GM23338 (cell line): Measurements from ENCODE around the gene GALK1. TPM values are rescaled to one million over a fixed set of nuclear protein-coding genes. Genes with fewer than 3 reads are reported as not detected.

ENCODE experiments used
- ATAC-seq: fragments of 200-7000 bp; cut with Tn5 transposase; 3 replicates; pipeline ENCODE4 v1.9.1; 2020
- DNase-seq: peaks from one replicate; pipeline ENCODE4 v3.0.0-alpha.2; 2015; ENCODE audit warnings: low spot score
- H2AFZ ChIP-seq: fragments of 200-600 bp; sonication (generic); 2 replicates; pipeline ENCODE4 v1.8.0; 2016; ENCODE audit warnings: antibody characterized with exemption, mild to moderate bottlenecking, moderate library complexity
- H3F3A ChIP-seq: fragments of 200-600 bp; sonication (generic); replicated peaks from 2 replicates; pipeline ENCODE4 v1.8.0; 2017; ENCODE audit warnings: antibody characterized with exemption, mixed run types, low read depth
- H3K27ac ChIP-seq: fragments of 200-600 bp; sonication (generic); 2 replicates; pipeline ENCODE4 v1.6.1; 2016; ENCODE audit warnings: low read depth
- H3K27me3 ChIP-seq: fragments of 200-600 bp; sonication (generic); 2 replicates; pipeline ENCODE4 v1.8.0; 2016; ENCODE audit warnings: mild to moderate bottlenecking, mixed run types, moderate library complexity; ENCODE audit not compliant: insufficient read depth
- H3K36me3 ChIP-seq: fragments of 200-600 bp; sonication (generic); 2 replicates; pipeline ENCODE4 v1.8.0; 2016; ENCODE audit warnings: mild to moderate bottlenecking; ENCODE audit not compliant: insufficient read depth
- H3K4me1 ChIP-seq: fragments of 200-600 bp; sonication (generic); 2 replicates; pipeline ENCODE4 v1.8.0; 2016; ENCODE audit warnings: mild to moderate bottlenecking, moderate library complexity; ENCODE audit not compliant: insufficient read depth
- H3K4me2 ChIP-seq: fragments of 200-600 bp; sonication (generic); 2 replicates; pipeline ENCODE4 v1.7.1; 2017; ENCODE audit warnings: mixed run types
- H3K4me3 ChIP-seq: fragments of 200-600 bp; sonication (generic); 2 replicates; pipeline ENCODE4 v1.6.1; 2016; ENCODE audit warnings: mixed run types
- H3K79me2 ChIP-seq: fragments of 200-600 bp; sonication (generic); replicated peaks from 2 replicates; pipeline ENCODE4 v1.8.0; 2017; ENCODE audit warnings: mild to moderate bottlenecking; ENCODE audit not compliant: insufficient read depth
- H3K9me2 ChIP-seq: fragments of 200-600 bp; sonication (generic); 2 replicates; pipeline ENCODE4 v1.8.0; 2017; ENCODE audit not compliant: insufficient read depth
- H4K20me1 ChIP-seq: fragments of 200-600 bp; sonication (generic); replicated peaks from 2 replicates; pipeline ENCODE4 v1.8.0; 2017; ENCODE audit warnings: mild to moderate bottlenecking; ENCODE audit not compliant: insufficient read depth
- H3K27ac Mint-ChIP-seq: 2 replicates; pipeline ENCODE4 v1.8.0; 2020; ENCODE audit warnings: inconsistent platforms, mild to moderate bottlenecking, moderate library complexity, mixed read lengths
- H3K27me3 Mint-ChIP-seq: 3 replicates; pipeline ENCODE4 v1.8.0; 2022; ENCODE audit warnings: low read depth, mild to moderate bottlenecking, moderate library complexity, mixed read lengths, inconsistent platforms; ENCODE audit not compliant: insufficient read depth, poor library complexity
- H3K36me3 Mint-ChIP-seq: 3 replicates; pipeline ENCODE4 v1.8.0; 2021; ENCODE audit warnings: low read depth, mild to moderate bottlenecking, inconsistent platforms, moderate library complexity, mixed read lengths
- H3K4me1 Mint-ChIP-seq: 3 replicates; pipeline ENCODE4 v1.8.0; 2020; ENCODE audit warnings: mild to moderate bottlenecking, inconsistent platforms, mixed read lengths
- H3K4me3 Mint-ChIP-seq: 3 replicates; pipeline ENCODE4 v1.8.0; 2021; ENCODE audit warnings: moderate library complexity, mild to moderate bottlenecking, inconsistent platforms, mixed read lengths
- H3K9me3 Mint-ChIP-seq: 3 replicates; pipeline ENCODE4 v1.8.0; 2020; ENCODE audit warnings: moderate library complexity, mild to moderate bottlenecking, inconsistent platforms, mixed read lengths
- CREB1 ChIP-seq: fragments of 250-450 bp; sonication (Bioruptor Pico); IDR thresholded peaks from 2 replicates; pipeline ENCODE4 v1.5.0; 2020; ENCODE audit warnings: low read depth, mild to moderate bottlenecking, moderate library complexity
- EZH2 ChIP-seq: fragments of 200-600 bp; sonication (generic); IDR thresholded peaks from one replicate; pipeline ENCODE4 v1.8.0; 2017; ENCODE audit warnings: antibody characterized with exemption, mild to moderate bottlenecking, low read depth; ENCODE audit not compliant: unreplicated experiment
- EZH2phosphoT487 ChIP-seq: fragments of 200-600 bp; sonication (generic); IDR thresholded peaks from one replicate; pipeline ENCODE4 v1.8.1; 2018; ENCODE audit warnings: antibody characterized with exemption; ENCODE audit not compliant: unreplicated experiment
- POLR2AphosphoS5 ChIP-seq: IDR thresholded peaks from 2 replicates; pipeline ENCODE4 v1.6.1; 2016; ENCODE audit warnings: antibody characterized with exemption, low read depth
- STAT1 ChIP-seq: IDR thresholded peaks from one replicate; pipeline ENCODE4 v1.6.1; 2016; ENCODE audit warnings: antibody characterized with exemption; ENCODE audit not compliant: unreplicated experiment
- ZNF114 ChIP-seq: fragments of 250-450 bp; sonication (Bioruptor Pico); IDR thresholded peaks from 2 replicates; pipeline ENCODE4 v1.5.0; 2020; ENCODE audit warnings: mild to moderate bottlenecking, moderate library complexity
- polyA plus RNA-seq: library from polyadenylated mRNA; unstranded; fragments of >200 nt; fragmentation: Nextera tagmentation; extraction: Ambion mirVana; gene quantifications from 2 replicates; pipeline ENCODE4 v1.2.1, GENCODE V29; 2016
- total RNA-seq: library from RNA; depleted of rRNA; stranded (reverse); fragments of >200 nt; shearing (Covaris generic); gene quantifications from 2 replicates; pipeline ENCODE4 v1.2.3, GENCODE V29; 2014
- TF ChIP-seq, protein P1 (sequence below): fragments of 250-450 bp; sonication (Bioruptor Pico); IDR thresholded peaks from 2 replicates; pipeline ENCODE4 v1.5.0; 2020; ENCODE audit warnings: mild to moderate bottlenecking, moderate library complexity
- TF ChIP-seq, protein P2 (sequence below), 2 experiments: fragments of 200-600 bp in 1 of 2; sonication (generic) in 1 of 2; conservative IDR thresholded peaks; 2 replicates each; pipeline versions ENCODE4 v1.5.1 to v1.6.1; 2016 to 2017; ENCODE audit warnings: antibody characterized with exemption in 2 of 2, low read depth in 2 of 2, mild to moderate bottlenecking in 2 of 2, moderate library complexity in 1 of 2

GALK1 gene
- total and polyA plus RNA-seq, 2 experiments from 2014 or later, result 30.5 to 31.7 TPM

DNA sequence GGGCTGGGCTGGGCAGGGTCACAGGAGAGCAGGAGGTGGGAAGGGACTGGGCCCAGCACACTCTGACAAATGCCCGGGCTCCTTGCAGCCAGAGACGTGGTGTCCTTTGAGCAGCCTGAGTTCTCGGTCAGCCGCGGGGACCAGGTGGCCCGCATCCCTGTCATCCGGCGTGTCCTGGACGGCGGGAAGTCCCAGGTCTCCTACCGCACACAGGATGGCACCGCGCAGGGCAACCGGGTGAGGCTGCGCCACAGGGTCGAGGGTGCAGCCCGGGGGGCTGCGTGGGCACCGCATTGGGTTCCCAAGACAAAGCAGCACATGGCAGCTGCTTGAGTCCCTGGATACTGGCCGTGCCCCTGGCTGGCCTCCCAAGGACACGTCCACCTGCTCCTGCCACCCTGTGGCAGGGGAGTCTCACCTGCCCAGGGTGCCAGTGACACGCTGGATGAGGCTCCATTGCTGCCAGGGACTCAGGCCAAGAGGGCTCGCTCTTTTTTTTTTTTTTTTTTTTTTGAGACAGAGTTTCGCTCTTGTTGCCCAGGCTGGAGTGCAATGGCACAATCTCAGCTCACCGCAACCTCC is 21.3 kb downstream of the GALK1 start:
- Histone ChIP-seq H2AFZ (no peak overlapping the region), H3K9me2 (no peaks in the 10 kb centered on the region), H3K36me3 (no peaks in the 10 kb centered on the region), H3F3A (no peaks in the 10 kb centered on the region), H3K79me2 (no peaks in the 10 kb centered on the region), H3K27me3 (no peaks in the 10 kb centered on the region), H4K20me1 (no peaks in the 10 kb centered on the region), H3K4me3 (no peak overlapping the region), H3K4me1 (no peaks in the 10 kb centered on the region), H3K4me2 (no peak overlapping the region), H3K27ac (no peak overlapping the region)
- H3K9me3 Mint-ChIP-seq, result no peaks in the 10 kb centered on the region
- H3K27ac Mint-ChIP-seq, result no peak overlapping the region
- no peak overlapping the region for H3K4me3 Mint-ChIP-seq
- peaks cover 10% of the 10 kb centered on the region for H3K27me3 Mint-ChIP-seq
- H3K4me1 Mint-ChIP-seq, result no peaks in the 10 kb centered on the region
- H3K36me3 Mint-ChIP-seq, result no peaks in the 10 kb centered on the region
- ATAC-seq (no peak), DNase-seq (no peak)
- TF ChIP-seq, protein P1, sequence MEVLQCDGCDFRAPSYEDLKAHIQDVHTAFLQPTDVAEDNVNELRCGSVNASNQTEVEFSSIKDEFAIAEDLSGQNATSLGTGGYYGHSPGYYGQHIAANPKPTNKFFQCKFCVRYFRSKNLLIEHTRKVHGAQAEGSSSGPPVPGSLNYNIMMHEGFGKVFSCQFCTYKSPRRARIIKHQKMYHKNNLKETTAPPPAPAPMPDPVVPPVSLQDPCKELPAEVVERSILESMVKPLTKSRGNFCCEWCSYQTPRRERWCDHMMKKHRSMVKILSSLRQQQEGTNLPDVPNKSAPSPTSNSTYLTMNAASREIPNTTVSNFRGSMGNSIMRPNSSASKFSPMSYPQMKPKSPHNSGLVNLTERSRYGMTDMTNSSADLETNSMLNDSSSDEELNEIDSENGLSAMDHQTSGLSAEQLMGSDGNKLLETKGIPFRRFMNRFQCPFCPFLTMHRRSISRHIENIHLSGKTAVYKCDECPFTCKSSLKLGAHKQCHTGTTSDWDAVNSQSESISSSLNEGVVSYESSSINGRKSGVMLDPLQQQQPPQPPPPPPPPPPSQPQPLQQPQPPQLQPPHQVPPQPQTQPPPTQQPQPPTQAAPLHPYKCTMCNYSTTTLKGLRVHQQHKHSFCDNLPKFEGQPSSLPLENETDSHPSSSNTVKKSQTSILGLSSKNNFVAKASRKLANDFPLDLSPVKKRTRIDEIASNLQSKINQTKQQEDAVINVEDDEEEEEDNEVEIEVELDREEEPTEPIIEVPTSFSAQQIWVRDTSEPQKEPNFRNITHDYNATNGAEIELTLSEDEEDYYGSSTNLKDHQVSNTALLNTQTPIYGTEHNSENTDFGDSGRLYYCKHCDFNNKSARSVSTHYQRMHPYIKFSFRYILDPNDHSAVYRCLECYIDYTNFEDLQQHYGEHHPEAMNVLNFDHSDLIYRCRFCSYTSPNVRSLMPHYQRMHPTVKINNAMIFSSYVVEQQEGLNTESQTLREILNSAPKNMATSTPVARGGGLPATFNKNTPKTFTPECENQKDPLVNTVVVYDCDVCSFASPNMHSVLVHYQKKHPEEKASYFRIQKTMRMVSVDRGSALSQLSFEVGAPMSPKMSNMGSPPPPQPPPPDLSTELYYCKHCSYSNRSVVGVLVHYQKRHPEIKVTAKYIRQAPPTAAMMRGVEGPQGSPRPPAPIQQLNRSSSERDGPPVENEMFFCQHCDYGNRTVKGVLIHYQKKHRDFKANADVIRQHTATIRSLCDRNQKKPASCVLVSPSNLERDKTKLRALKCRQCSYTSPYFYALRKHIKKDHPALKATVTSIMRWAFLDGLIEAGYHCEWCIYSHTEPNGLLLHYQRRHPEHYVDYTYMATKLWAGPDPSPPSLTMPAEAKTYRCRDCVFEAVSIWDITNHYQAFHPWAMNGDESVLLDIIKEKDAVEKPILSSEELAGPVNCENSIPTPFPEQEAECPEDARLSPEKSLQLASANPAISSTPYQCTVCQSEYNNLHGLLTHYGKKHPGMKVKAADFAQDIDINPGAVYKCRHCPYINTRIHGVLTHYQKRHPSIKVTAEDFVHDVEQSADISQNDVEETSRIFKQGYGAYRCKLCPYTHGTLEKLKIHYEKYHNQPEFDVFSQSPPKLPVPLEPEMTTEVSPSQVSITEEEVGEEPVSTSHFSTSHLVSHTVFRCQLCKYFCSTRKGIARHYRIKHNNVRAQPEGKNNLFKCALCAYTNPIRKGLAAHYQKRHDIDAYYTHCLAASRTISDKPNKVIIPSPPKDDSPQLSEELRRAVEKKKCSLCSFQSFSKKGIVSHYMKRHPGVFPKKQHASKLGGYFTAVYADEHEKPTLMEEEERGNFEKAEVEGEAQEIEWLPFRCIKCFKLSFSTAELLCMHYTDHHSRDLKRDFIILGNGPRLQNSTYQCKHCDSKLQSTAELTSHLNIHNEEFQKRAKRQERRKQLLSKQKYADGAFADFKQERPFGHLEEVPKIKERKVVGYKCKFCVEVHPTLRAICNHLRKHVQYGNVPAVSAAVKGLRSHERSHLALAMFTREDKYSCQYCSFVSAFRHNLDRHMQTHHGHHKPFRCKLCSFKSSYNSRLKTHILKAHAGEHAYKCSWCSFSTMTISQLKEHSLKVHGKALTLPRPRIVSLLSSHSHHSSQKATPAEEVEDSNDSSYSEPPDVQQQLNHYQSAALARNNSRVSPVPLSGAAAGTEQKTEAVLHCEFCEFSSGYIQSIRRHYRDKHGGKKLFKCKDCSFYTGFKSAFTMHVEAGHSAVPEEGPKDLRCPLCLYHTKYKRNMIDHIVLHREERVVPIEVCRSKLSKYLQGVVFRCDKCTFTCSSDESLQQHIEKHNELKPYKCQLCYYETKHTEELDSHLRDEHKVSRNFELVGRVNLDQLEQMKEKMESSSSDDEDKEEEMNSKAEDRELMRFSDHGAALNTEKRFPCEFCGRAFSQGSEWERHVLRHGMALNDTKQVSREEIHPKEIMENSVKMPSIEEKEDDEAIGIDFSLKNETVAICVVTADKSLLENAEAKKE, result no peak
- TF ChIP-seq, protein P2, sequence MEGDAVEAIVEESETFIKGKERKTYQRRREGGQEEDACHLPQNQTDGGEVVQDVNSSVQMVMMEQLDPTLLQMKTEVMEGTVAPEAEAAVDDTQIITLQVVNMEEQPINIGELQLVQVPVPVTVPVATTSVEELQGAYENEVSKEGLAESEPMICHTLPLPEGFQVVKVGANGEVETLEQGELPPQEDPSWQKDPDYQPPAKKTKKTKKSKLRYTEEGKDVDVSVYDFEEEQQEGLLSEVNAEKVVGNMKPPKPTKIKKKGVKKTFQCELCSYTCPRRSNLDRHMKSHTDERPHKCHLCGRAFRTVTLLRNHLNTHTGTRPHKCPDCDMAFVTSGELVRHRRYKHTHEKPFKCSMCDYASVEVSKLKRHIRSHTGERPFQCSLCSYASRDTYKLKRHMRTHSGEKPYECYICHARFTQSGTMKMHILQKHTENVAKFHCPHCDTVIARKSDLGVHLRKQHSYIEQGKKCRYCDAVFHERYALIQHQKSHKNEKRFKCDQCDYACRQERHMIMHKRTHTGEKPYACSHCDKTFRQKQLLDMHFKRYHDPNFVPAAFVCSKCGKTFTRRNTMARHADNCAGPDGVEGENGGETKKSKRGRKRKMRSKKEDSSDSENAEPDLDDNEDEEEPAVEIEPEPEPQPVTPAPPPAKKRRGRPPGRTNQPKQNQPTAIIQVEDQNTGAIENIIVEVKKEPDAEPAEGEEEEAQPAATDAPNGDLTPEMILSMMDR (conservative IDR thresholded peaks at IDR 0.05; ENCODE audit: low read depth in 2 of 2), result no peak
- TF ChIP-seq POLR2AphosphoS5 (no peak), EZH2 (no peak), STAT1 (no peak), CREB1 (no peak), ZNF114 (CRISPR knock-in tag) (no peak), EZH2phosphoT487 (no peak)
